Neural progenitor cell (in vitro differentiated cells): ENCODE data around the gene MC1R.

Experiments
- CTCF ChIP-seq: fragments of 200-600 bp; sonication (generic); IDR thresholded peaks from 2 replicates; pipeline ENCODE4 v1.5.1; 2017; ENCODE audit warnings: antibody characterized with exemption, mild to moderate bottlenecking
- EZH2 ChIP-seq: fragments of 200-600 bp; sonication (generic); IDR thresholded peaks from 2 replicates; pipeline ENCODE4 v1.6.1; 2017; ENCODE audit warnings: antibody characterized with exemption, mild to moderate bottlenecking, moderate library complexity
- EZH2phosphoT487 ChIP-seq: fragments of 200-600 bp; sonication (generic); IDR thresholded peaks from 2 replicates; pipeline ENCODE4 v1.6.1; 2017; ENCODE audit warnings: antibody characterized with exemption

DNA sequence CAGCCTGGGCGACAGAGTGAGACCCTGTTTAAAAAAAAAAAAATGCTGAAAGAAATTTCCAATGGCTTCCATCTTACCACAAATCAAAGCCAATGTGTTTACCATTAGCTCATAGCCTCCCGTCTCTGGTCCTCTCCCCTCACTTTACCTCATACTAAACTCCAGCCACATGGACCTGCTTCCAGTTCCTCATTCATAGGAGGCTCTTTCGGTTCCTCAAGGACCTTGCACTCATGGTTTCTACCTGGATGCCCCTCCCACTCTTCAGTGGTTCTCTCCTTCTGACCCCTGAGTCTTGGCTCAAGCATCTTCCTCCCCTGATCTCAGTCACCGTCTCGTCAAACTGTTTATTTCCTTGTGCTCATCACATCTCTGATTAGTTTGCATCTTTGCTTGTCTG is 26.1 kb downstream of the MC1R start:
- TF ChIP-seq EZH2phosphoT487 (no peak), CTCF (no peak), EZH2 (no peak)
